ENCODE results near the gene KRT73. TPM values are rescaled to one million over a fixed set of nuclear protein-coding genes. Genes with fewer than 3 reads are reported as not detected.
"Not testable (repeated sequence)": the region's sequence is repeated elsewhere in the genome, so short reads cannot be mapped to it uniquely, and the experiment has no call there.

The KRT73 gene
- total RNA-seq, 2 donors from 2014 or later: 0.98 to 4.9 TPM

DNA sequence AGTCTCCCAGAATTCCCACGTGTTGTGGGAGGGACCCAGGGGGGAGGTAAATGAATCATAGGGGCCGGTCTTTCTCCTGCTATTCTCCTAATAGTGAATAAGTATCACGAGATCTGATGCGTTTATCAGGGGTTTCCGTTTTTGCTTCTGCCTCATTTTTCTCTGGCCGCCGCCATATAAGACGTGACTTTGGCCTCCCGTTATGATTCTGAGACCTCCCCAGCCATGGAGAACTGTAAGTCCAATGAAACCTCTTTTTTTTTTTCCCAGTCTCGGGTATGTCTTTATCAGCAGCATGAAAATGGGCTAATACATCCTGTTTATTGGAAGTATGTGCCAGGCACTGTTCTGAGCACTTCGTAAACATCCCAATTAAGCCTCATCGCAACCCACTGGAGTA, 17.9 kb downstream of the KRT73 start:
- no peaks in the 10 kb centered on the region for H3K36me3 Mint-ChIP-seq
- no peak overlapping the region for H3K27ac Mint-ChIP-seq
- ATAC-seq: no peak
- DNase-seq (ENCODE audit: low spot score in 2 of 2): no peak
- H3K9me3 Mint-ChIP-seq: no peaks in the 10 kb centered on the region

GRCh38 chr12:52600071-52600470, 18.3 kb downstream of the KRT73 start:
- no peak for ATAC-seq
- Mint-ChIP-seq H3K9me3 (no peaks in the 10 kb centered on the region), H3K27ac (no peak overlapping the region), H3K36me3 (no peaks in the 10 kb centered on the region)
- DNase-seq (ENCODE audit: low spot score in 2 of 2): no peak

GRCh38 chr12:52598966-52599365, 19.4 kb downstream of the KRT73 start:
- Mint-ChIP-seq H3K36me3 (no peaks in the 10 kb centered on the region), H3K9me3 (no peaks in the 10 kb centered on the region), H3K27ac (no peak overlapping the region)
- no peak for ATAC-seq
- no peak for DNase-seq (ENCODE audit: low spot score in 2 of 2)

- H3K9me3 Mint-ChIP-seq; H3K36me3 Mint-ChIP-seq; DNase-seq (ENCODE audit: low spot score in 2 of 2); H3K27ac Mint-ChIP-seq; ATAC-seq: not testable (repeated sequence)
Observed at GRCh38 chr12:52594237-52594636, 24.1 kb downstream of the KRT73 start.

DNA sequence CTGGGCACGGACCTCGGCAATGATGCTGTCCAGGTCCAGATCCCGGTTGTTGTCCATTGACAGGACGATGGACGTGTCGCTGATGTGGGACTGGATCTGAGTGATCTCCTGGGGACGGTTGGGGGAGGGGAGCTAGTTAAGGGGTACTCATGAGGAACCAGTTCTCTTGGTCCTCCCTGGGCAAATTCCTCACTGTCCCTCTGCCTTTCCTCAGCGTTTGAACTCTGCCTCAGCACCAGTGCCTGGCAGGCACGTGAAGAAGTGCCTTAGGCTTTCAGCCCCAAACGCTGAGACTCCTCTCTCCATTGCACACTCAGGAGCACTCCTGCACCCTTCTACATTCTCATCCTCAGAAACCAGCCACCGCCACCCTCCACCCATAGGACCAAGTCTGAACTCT, 26.8 kb downstream of the KRT73 start:
- ATAC-seq: no peak
- peak in 1 of 2 donors; percentile 33 for DNase-seq (ENCODE audit: low spot score in 2 of 2)
- H3K27ac Mint-ChIP-seq: peak overlapping the region in 1 of 2 donors; percentile 2
- H3K9me3 Mint-ChIP-seq: no peaks in the 10 kb centered on the region
- H3K36me3 Mint-ChIP-seq: no peaks in the 10 kb centered on the region

DNA sequence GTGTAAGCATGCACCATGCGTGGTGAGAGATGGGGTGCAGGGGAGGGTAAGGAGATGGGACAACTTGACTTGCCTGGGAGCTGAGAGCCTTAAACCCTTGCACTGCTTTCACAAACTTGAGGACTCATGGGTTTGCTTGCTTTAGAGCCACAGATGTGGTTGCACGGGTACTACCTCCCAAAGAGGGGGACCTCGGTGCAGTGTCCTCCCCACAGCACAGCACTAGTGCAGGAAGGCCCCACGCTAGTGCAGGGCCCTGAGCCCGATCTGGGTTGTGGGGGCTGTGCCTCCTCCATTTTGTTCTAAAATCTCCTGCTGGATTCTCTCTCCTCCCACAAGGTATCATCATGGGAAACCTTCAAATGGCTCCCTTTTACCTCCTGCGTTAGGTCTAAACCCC, 28.3 kb downstream of the KRT73 start:
- Mint-ChIP-seq H3K36me3 (no peaks in the 10 kb centered on the region), H3K27ac (no peak overlapping the region), H3K9me3 (no peaks in the 10 kb centered on the region)
- ATAC-seq (no peak), DNase-seq (ENCODE audit: low spot score in 2 of 2) (peak in 1 of 2 donors; percentile 30)

DNA sequence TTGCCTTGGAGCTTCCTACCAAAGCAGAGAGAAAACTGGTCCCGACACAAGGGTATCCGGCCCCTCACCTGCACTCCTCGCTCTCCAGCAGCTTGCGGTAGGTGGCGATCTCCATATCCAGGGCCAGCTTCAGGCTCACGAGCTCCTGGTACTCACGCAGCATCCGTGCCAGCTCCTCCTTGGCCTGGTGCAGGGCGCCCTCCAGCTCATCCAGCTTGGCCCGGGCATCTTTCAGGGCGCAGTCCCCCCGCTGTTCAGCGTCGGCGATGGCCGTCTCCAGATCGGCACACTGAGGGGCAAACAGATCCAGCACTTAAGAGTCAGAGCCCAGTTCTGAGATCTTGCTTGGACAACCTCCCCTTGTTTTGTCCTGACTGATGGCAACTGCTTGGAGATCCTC, 30.8 kb downstream of the KRT73 start:
- DNase-seq (ENCODE audit: low spot score in 2 of 2) (no peak), ATAC-seq (no peak)
- Mint-ChIP-seq H3K27ac (no peak overlapping the region), H3K36me3 (no peaks in the 10 kb centered on the region), H3K9me3 (no peaks in the 10 kb centered on the region)

DNA sequence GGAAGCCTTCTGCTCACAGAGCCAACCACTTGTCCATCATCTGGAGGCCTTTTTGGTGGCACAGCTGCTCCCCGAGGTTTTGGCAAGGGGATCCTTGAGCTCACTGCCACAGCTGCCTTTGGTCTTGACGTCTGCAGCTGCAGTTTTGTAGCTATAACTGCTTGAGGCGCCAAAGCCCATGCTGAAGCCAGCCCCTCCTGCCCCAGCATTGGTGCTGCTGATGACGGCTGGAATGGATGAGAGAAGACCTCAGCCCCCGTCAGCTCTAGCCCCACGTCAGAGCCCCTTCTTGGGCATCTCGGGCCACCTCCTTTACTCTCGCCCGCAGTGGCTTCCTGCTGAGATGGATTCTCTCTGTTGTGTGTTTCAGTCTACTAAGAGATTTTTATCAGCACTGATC, 32.4 kb downstream of the KRT73 start:
- H3K27ac Mint-ChIP-seq: peak overlapping the region; percentile 14 to 40
- H3K9me3 Mint-ChIP-seq: no peaks in the 10 kb centered on the region
- peak in 1 of 2 donors; percentile 48 for DNase-seq (ENCODE audit: low spot score in 2 of 2)
- ATAC-seq: peak; percentile 10 to 66
- no peaks in the 10 kb centered on the region for H3K36me3 Mint-ChIP-seq

DNA sequence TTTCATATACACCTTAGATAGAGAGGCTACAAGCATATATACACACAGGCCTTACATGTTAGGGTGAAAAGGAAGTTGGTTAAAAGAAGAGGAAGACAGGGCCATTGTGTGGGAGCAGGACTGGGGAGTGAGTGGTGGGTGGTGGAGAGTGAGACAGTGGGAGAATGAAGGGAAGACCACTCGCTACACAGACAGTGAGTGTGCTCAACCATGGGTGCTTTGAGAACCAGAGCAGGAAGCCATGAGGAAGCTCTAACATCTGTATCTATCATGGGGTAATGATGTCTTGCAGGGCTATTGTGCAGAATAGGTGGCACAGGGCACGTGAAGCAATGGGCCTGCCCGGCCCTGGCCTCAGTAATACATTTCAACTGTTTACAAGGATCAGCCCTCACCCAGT, 33.3 kb downstream of the KRT73 start:
- Mint-ChIP-seq H3K27ac (peak overlapping the region in 1 of 2 donors; percentile 5), H3K9me3 (no peaks in the 10 kb centered on the region), H3K36me3 (no peaks in the 10 kb centered on the region)
- ATAC-seq (no peak), DNase-seq (ENCODE audit: low spot score in 2 of 2) (peak in 1 of 2 donors; percentile 33)

GRCh38 chr12:52584156-52584682, 34.1 kb downstream of the KRT73 start:
- DNase-seq (ENCODE audit: low spot score in 2 of 2): peak in 1 of 2 donors; percentile 23
- no peak for ATAC-seq
- no peak overlapping the region for H3K27ac Mint-ChIP-seq
- no peaks in the 10 kb centered on the region for H3K9me3 Mint-ChIP-seq
- no peaks in the 10 kb centered on the region for H3K36me3 Mint-ChIP-seq

GRCh38 chr12:52582971-52583456, 35.3 kb downstream of the KRT73 start:
- Mint-ChIP-seq H3K27ac (peak overlapping the region in 1 of 2 donors; percentile 40), H3K36me3 (no peaks in the 10 kb centered on the region), H3K9me3 (no peaks in the 10 kb centered on the region)
- ATAC-seq (peak; percentile 81 to 88), DNase-seq (ENCODE audit: low spot score in 2 of 2) (peak; percentile 60 to 62)

DNA sequence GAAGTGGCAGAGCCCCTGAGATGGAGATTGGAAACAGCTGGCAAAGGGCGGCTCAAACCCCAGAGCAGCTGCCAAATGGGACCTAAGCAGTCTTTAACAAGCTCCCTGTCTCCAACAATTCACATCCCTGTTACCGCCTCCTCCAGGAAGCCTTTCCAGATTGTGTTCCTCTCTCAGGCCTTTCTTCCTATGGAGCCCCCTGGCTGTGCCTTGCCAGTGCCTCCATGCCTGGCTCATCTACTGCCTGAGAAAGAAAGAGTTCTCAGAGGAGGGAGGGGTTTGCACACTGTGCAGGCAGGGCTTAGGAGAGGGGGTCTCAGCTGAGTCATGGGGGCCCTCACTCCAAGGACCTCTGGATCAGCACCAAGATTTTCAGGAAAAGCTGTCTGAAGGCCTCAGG, 35.9 kb downstream of the KRT73 start:
- ATAC-seq: peak; percentile 4 to 17
- Mint-ChIP-seq H3K9me3 (no peaks in the 10 kb centered on the region), H3K36me3 (no peaks in the 10 kb centered on the region)

GRCh38 chr12:52581481-52581880, 36.9 kb downstream of the KRT73 start:
- peak overlapping the region in 1 of 2 donors; percentile 44 for H3K27ac Mint-ChIP-seq
- DNase-seq (ENCODE audit: low spot score in 2 of 2): peak in 1 of 2 donors; percentile 9
- no peaks in the 10 kb centered on the region for H3K9me3 Mint-ChIP-seq
- H3K36me3 Mint-ChIP-seq: no peaks in the 10 kb centered on the region
- no peak for ATAC-seq

More for the DNA sequence above, 35.9 kb downstream of the KRT73 start:
- no peak for DNase-seq (ENCODE audit: low spot score in 2 of 2)
- peak overlapping the region in 1 of 2 donors; percentile 40 for H3K27ac Mint-ChIP-seq

GRCh38 chr12:52581066-52581465, 37.3 kb downstream of the KRT73 start:
- H3K9me3 Mint-ChIP-seq: no peaks in the 10 kb centered on the region
- H3K36me3 Mint-ChIP-seq: no peaks in the 10 kb centered on the region
- peak in 1 of 2 donors; percentile 39 for DNase-seq (ENCODE audit: low spot score in 2 of 2)
- peak overlapping the region in 1 of 2 donors; percentile 44 for H3K27ac Mint-ChIP-seq
- ATAC-seq: no peak

DNA sequence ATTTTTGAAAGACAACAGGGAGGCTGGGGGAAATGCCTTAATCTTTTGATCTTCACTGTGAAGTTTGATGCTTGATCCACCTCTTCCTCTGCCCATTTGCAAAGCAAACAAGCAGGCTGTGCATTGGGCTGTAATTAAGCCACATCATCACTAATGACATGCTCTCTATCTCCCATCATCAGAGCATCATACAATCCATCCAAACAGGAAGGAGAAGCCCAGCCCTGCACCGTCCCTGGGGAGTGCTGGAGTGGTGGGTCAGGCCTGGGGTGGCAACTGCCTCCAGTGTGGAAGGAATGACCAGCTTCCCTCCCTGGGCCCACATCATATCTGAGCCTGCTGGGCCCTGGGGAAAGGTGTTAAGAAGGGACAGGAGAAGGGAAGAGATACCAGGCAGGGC, 37.9 kb downstream of the KRT73 start:
- ATAC-seq (no peak), DNase-seq (ENCODE audit: low spot score in 2 of 2) (peak in 1 of 2 donors; percentile 16)

DNA sequence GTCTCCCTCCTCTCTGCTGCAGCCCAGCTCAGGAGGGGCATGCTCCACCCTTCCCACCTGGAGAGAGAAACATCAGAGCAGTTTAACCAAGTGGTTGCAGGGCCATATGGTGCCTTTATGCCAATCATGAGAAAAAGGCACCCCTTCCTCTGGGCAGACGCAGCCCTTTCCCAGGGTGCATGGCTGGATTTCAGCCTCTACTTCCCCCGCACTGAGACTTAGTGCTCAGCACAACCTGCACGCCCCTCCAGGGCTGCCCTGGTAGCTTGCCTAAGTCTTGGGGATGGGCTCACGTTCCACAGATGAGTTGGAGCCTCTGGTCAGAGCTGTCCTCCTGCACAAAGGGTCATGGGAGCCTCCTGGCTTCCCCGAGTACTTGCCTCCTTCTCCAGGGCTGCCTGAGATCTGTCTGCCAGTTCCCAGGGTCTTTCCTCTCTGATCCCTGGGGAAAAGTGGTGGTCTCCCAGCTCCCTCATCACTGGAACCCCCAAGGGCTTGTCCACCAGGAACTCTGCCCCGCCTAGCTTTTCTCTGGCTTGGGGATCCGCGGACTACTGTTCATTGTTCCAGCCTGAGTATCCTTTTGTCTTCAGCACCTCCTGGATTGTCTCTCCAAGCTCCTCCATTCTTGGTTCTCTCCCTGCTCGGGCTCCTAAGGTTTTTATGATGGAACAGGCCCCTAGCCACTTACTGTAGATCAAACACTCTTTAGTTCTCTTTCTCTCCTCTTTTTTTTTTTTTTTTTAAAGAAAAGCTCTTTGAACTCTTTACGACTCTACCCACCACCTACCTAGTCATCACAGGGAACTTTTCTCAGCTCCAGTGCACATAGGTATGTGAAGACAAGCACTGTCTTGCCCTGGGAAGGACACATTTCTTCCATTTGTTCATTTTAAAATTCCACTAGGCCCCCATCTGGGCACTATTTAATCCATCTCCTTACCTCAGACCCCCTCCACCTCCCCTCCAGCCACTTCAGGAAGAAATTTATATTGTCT, 38.6 kb downstream of the KRT73 start:
- no peaks in the 10 kb centered on the region for H3K9me3 Mint-ChIP-seq
- ATAC-seq: no peak

More for the DNA sequence above, 37.9 kb downstream of the KRT73 start:
- H3K9me3 Mint-ChIP-seq: no peaks in the 10 kb centered on the region
- H3K27ac Mint-ChIP-seq: no peak overlapping the region
- H3K36me3 Mint-ChIP-seq: no peaks in the 10 kb centered on the region

DNA sequence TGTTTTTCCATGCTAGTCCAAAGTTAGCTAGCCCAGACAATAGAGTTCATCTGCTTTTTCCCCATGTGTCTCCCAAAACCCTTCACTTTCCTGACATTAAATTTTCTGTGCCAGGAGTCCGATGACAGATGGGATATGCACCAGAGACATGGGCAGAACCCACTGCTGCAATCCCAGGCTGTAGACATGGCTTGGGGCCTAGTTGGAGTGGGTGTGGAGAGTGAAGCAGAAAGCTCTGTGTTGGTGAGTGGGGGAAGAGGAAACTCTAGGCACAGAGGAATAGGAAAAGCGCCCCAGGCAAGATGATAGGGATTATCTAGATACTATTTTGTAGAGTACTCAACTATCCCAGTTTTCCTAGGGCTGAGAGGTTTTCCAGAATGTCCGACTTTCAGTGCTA, 39.9 kb downstream of the KRT73 start:
- no peak for ATAC-seq
- H3K36me3 Mint-ChIP-seq: no peaks in the 10 kb centered on the region
- no peak for DNase-seq (ENCODE audit: low spot score in 2 of 2)
- H3K9me3 Mint-ChIP-seq: no peaks in the 10 kb centered on the region
- H3K27ac Mint-ChIP-seq: no peak overlapping the region

More for the DNA sequence above, 38.6 kb downstream of the KRT73 start:
- no peaks in the 10 kb centered on the region for H3K36me3 Mint-ChIP-seq
- H3K27ac Mint-ChIP-seq: no peak overlapping the region
- no peak for DNase-seq (ENCODE audit: low spot score in 2 of 2)
